GM12891 (cell line): ENCODE measurements around the gene GSDME.

Source experiments
- POLR2A ChIP-seq: IDR thresholded peaks from 2 replicates; pipeline ENCODE4 v1.6.1; 2011; ENCODE audit warnings: low read depth, low read length, control low read depth
- POLR2AphosphoS5 ChIP-seq: IDR thresholded peaks from 2 replicates; pipeline ENCODE4 v1.6.1; 2011; ENCODE audit warnings: low read depth, low read length, control low read depth
- SPI1 ChIP-seq: IDR thresholded peaks from 2 replicates; pipeline ENCODE4 v1.6.1; 2011; ENCODE audit warnings: low read depth, low read length, control low read depth
- TAF1 ChIP-seq: IDR thresholded peaks from 2 replicates; pipeline ENCODE4 v1.6.1; 2011; ENCODE audit warnings: low read depth, low read length, control low read depth

GRCh38 chr7:24701261-24702235 lies 55.7 kb downstream of the GSDME start:
- TF ChIP-seq POLR2AphosphoS5: no peak
- TF ChIP-seq TAF1: no peak
- TF ChIP-seq POLR2A: no peak; the same call in 1 of the 2 replicates
- no peak for TF ChIP-seq SPI1
